Natural killer cell (primary cell): Measurements from ENCODE around the gene IGF2R. TPM values are rescaled to one million over a fixed set of nuclear protein-coding genes. Genes with fewer than 3 reads are reported as not detected.
"Not testable (repeated sequence)": the region's sequence is repeated elsewhere in the genome, so short reads cannot be mapped to it uniquely, and the experiment has no call there.

Source experiments
- ATAC-seq, 3 donors: fragments of 150-1000 bp in 2 of 3; fragments of 200-7000 bp in 1 of 3; cut with Tn5 transposase; 1 replicate in 1 of 3; 2 replicates in 2 of 3; pipeline ENCODE4 v1.10.0; 2021; ENCODE audit warnings: mild to moderate bottlenecking in 2 of 3, moderate library complexity in 2 of 3
- DNase-seq, 2 donors: peaks; one replicate each; pipeline versions ENCODE4 v3.0.0 to v3.0.0-alpha.2; 2013 to 2021; ENCODE audit warnings: mixed read lengths in 1 of 2
- H3K27ac ChIP-seq: one replicate; pipeline ENCODE4 v1.5.1; 2013; ENCODE audit warnings: mild to moderate bottlenecking, low read length
- H3K27me3 ChIP-seq: one replicate; pipeline ENCODE4 v1.6.1; 2013; ENCODE audit warnings: low read length; ENCODE audit not compliant: control insufficient read depth, insufficient read depth
- H3K36me3 ChIP-seq: one replicate; pipeline ENCODE4 v1.6.1; 2013; ENCODE audit warnings: low read length; ENCODE audit not compliant: control insufficient read depth, insufficient read depth
- H3K4me1 ChIP-seq: one replicate; pipeline ENCODE4 v1.6.1; 2013; ENCODE audit warnings: low read length; ENCODE audit not compliant: control insufficient read depth, insufficient read depth
- H3K4me3 ChIP-seq: one replicate; pipeline ENCODE4 v1.5.1; 2013; ENCODE audit warnings: low read length
- H3K9me3 ChIP-seq: one replicate; pipeline ENCODE4 v1.6.1; 2013; ENCODE audit warnings: low read length; ENCODE audit not compliant: control insufficient read depth, insufficient read depth
- H3K27ac Mint-ChIP-seq, 2 donors: one replicate each; pipeline ENCODE4 v1.8.0; 2022; ENCODE audit warnings: mild to moderate bottlenecking in 2 of 2, mixed read lengths in 2 of 2, moderate library complexity in 1 of 2
- H3K27me3 Mint-ChIP-seq, 2 donors: one replicate each; pipeline ENCODE4 v1.8.0; 2022; ENCODE audit warnings: low read depth in 2 of 2, mixed read lengths in 2 of 2
- H3K36me3 Mint-ChIP-seq: one replicate; pipeline ENCODE4 v1.8.0; 2022; ENCODE audit warnings: mixed read lengths
- H3K4me1 Mint-ChIP-seq, 2 donors: one replicate each; pipeline ENCODE4 v1.8.0; 2022; ENCODE audit warnings: mixed read lengths in 2 of 2
- H3K4me3 Mint-ChIP-seq: one replicate; pipeline ENCODE4 v1.8.0; 2022; ENCODE audit warnings: mild to moderate bottlenecking, moderate library complexity, mixed read lengths
- H3K9me3 Mint-ChIP-seq, 2 donors: one replicate each; pipeline ENCODE4 v1.8.0; 2022; ENCODE audit warnings: mixed read lengths in 2 of 2
- CTCF ChIP-seq: fragments of 200-600 bp; IDR thresholded peaks from one replicate; pipeline ENCODE4 v1.8.0; 2022; ENCODE audit warnings: antibody characterized with exemption
- WGBS: methylation state at CpG from one replicate; pipeline ENCODE4 v1.1.7; 2013; ENCODE audit warnings: missing lambda C conversion rate; ENCODE audit not compliant: insufficient coverage; 5-methylcytosine and 5-hydroxymethylcytosine counted together
- intact Hi-C: fragments of 100-400 bp; cut with micrococcal nuclease; formaldehyde crosslinking; loops from one replicate; pipeline ENCODE4 v1.14.2; 2022
- total RNA-seq, 4 donors: library from RNA; stranded (reverse); fragments of 120-200 nt in 1 of 4; gene quantifications; one replicate each; pipeline versions ENCODE4 v1.2.3 to v1.2.4, GENCODE V29; 2013 to 2022

Gene IGF2R
- total RNA-seq, 3 donors from 2014 or later (not counting 1 experiment from before 2014, with no cell fraction given) = 208 to 282 (median 253) TPM

GRCh38 chr6:160132297-160132637 is 163.4 kb downstream of the IGF2R start:
- ATAC-seq = no peak
- Histone ChIP-seq H3K4me3 (no peak overlapping the region), H3K27ac (no peak overlapping the region), H3K36me3 (no peaks in the 10 kb centered on the region), H3K9me3 (no peaks in the 10 kb centered on the region), H3K27me3 (no peaks in the 10 kb centered on the region), H3K4me1 (no peaks in the 10 kb centered on the region)
- H3K36me3 Mint-ChIP-seq = no peaks in the 10 kb centered on the region
- no peak overlapping the region for H3K4me3 Mint-ChIP-seq
- no peaks in the 10 kb centered on the region for H3K27me3 Mint-ChIP-seq
- H3K27ac Mint-ChIP-seq = peak overlapping the region; percentile 14 to 35
- DNase-seq = no peak
- intact Hi-C loops = no loop called here
- no peaks in the 10 kb centered on the region for H3K9me3 Mint-ChIP-seq
- TF ChIP-seq CTCF = no peak
- no peaks in the 10 kb centered on the region for H3K4me1 Mint-ChIP-seq
- 75% methylated on average over 3 of the region's 4 CpGs for WGBS

GRCh38 chr6:160132776-160133338 is 164.0 kb downstream of the IGF2R start:
- peaks cover under 1% of the 10 kb centered on the region in 2 donors for H3K4me1 Mint-ChIP-seq
- H3K4me3 Mint-ChIP-seq = no peak overlapping the region
- ATAC-seq (no peak), DNase-seq (no peak)
- Histone ChIP-seq H3K4me3 (no peak overlapping the region), H3K9me3 (no peaks in the 10 kb centered on the region), H3K4me1 (peaks cover under 1% of the 10 kb centered on the region), H3K27ac (no peak overlapping the region), H3K36me3 (no peaks in the 10 kb centered on the region), H3K27me3 (no peaks in the 10 kb centered on the region)
- peak overlapping the region; percentile 3 to 14 for H3K27ac Mint-ChIP-seq
- intact Hi-C loops = no loop called here
- WGBS = 60% methylated on average over 12 of the region's 12 CpGs
- H3K9me3 Mint-ChIP-seq = no peaks in the 10 kb centered on the region
- TF ChIP-seq CTCF = no peak
- no peaks in the 10 kb centered on the region for H3K27me3 Mint-ChIP-seq
- no peaks in the 10 kb centered on the region for H3K36me3 Mint-ChIP-seq

GRCh38 chr6:160133441-160134336 is 164.8 kb downstream of the IGF2R start:
- no peaks in the 10 kb centered on the region for H3K36me3 Mint-ChIP-seq
- intact Hi-C loops = no loop called here

DNA sequence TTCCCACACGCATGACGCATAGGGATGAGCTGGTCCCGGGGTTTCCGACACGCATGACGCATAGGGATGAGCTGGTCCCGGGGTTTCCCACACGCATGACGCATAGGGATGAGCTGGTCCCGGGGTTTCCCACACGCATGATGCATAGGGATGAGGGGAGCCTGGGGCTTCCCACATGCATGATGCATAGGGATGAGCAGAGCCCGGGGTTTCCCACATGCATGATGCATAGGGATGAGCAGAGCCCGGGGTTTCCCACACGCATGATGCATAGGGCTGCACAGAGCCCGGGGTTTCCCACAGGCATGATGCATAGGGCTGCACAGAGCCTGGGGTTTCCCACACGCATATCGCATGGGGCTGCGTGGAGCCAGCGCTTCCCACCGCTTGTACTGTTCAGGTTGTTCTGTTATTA is 165.5 kb downstream of the IGF2R start:
- H3K4me3 Mint-ChIP-seq, intact Hi-C loops, H3K9me3 Mint-ChIP-seq, H3K9me3 ChIP-seq, H3K27me3 ChIP-seq, H3K27ac ChIP-seq, H3K27ac Mint-ChIP-seq, H3K36me3 ChIP-seq, ATAC-seq, H3K27me3 Mint-ChIP-seq, H3K4me1 ChIP-seq, H3K36me3 Mint-ChIP-seq, H3K4me3 ChIP-seq, H3K4me1 Mint-ChIP-seq: not testable (repeated sequence)
- 91% methylated on average over 20 of the region's 20 CpGs for WGBS
- peak in 1 of 2 donors; percentile 18 for DNase-seq

More at GRCh38 chr6:160133441-160134336, 164.8 kb downstream of the IGF2R start:
- Mint-ChIP-seq H3K27me3 (no peaks in the 10 kb centered on the region), H3K9me3 (no peaks in the 10 kb centered on the region), H3K4me1 (peaks cover 8 to 9% of the 10 kb centered on the region in 2 donors), H3K27ac (peak overlapping the region in 1 of 2 donors; percentile 3), H3K4me3 (no peak overlapping the region)
- Histone ChIP-seq H3K27ac (no peak overlapping the region), H3K36me3 (no peaks in the 10 kb centered on the region), H3K9me3 (no peaks in the 10 kb centered on the region), H3K4me1 (peaks cover 3% of the 10 kb centered on the region), H3K4me3 (no peak overlapping the region), H3K27me3 (no peaks in the 10 kb centered on the region)
- 88% methylated on average over 47 of the region's 47 CpGs for WGBS
- DNase-seq (no peak), ATAC-seq (no peak)
- TF ChIP-seq CTCF = no peak
